Ishikawa (cell line): ENCODE measurements around the gene DYNLT2.

Experiments used
- CEBPB ChIP-seq: IDR thresholded peaks from 2 replicates; pipeline ENCODE4 v1.6.1; 2012
- CREB1 ChIP-seq: IDR thresholded peaks from 2 replicates; pipeline ENCODE4 v1.6.1; 2012; ENCODE audit warnings: low read depth
- EGR1 ChIP-seq: IDR thresholded peaks from 2 replicates; pipeline ENCODE4 v1.6.1; 2012
- EP300 ChIP-seq: IDR thresholded peaks from 2 replicates; pipeline ENCODE4 v1.6.1; 2012; ENCODE audit warnings: borderline replicate concordance
- FOXM1 ChIP-seq: IDR thresholded peaks from 2 replicates; pipeline ENCODE4 v1.6.1; 2012; ENCODE audit warnings: low read depth, borderline replicate concordance
- MAX ChIP-seq: IDR thresholded peaks from 2 replicates; pipeline ENCODE4 v1.6.1; 2012
- NFIC ChIP-seq: IDR thresholded peaks from 2 replicates; pipeline ENCODE4 v1.6.1; 2012
- RAD21 ChIP-seq: IDR thresholded peaks from 2 replicates; pipeline ENCODE4 v1.6.1; 2012; ENCODE audit warnings: low read depth
- REST ChIP-seq: IDR thresholded peaks from 2 replicates; pipeline ENCODE4 v1.6.1; 2012; ENCODE audit warnings: low read depth, mild to moderate bottlenecking
- TAF1 ChIP-seq: IDR thresholded peaks from 2 replicates; pipeline ENCODE4 v1.6.1; 2012; ENCODE audit warnings: low read depth, mild to moderate bottlenecking
- TCF12 ChIP-seq: IDR thresholded peaks from 2 replicates; pipeline ENCODE4 v1.6.1; 2012; ENCODE audit warnings: low read depth
- TEAD4 ChIP-seq: IDR thresholded peaks from 2 replicates; pipeline ENCODE4 v1.6.1; 2012
- USF1 ChIP-seq: IDR thresholded peaks from 2 replicates; pipeline ENCODE4 v1.6.1; 2012
- YY1 ChIP-seq: IDR thresholded peaks from 2 replicates; pipeline ENCODE4 v1.6.1; 2012; ENCODE audit warnings: low read depth
- ZBTB7A ChIP-seq: IDR thresholded peaks from 2 replicates; pipeline ENCODE4 v1.6.1; 2012; ENCODE audit warnings: low read depth

DYNLT2 gene

GRCh38 chr6:169701311-169701953, 49.9 kb downstream of the DYNLT2 start:
- TF ChIP-seq TEAD4 (no peak), YY1 (no peak), FOXM1 (no peak), USF1 (no peak), TCF12 (no peak), CREB1 (no peak), REST (no peak), NFIC (no peak), EGR1 (no peak), CEBPB (no peak), MAX (no peak), EP300 (no peak), ZBTB7A (no peak), TAF1 (no peak)

- TF ChIP-seq REST (no peak), ZBTB7A (no peak), EGR1 (no peak), TCF12 (no peak), MAX (no peak), YY1 (no peak), TEAD4 (no peak), RAD21 (no peak), CREB1 (no peak), USF1 (no peak), EP300 (no peak), FOXM1 (no peak)
Observed at GRCh38 chr6:169700296-169700695, 51.1 kb downstream of the DYNLT2 start.

DNA sequence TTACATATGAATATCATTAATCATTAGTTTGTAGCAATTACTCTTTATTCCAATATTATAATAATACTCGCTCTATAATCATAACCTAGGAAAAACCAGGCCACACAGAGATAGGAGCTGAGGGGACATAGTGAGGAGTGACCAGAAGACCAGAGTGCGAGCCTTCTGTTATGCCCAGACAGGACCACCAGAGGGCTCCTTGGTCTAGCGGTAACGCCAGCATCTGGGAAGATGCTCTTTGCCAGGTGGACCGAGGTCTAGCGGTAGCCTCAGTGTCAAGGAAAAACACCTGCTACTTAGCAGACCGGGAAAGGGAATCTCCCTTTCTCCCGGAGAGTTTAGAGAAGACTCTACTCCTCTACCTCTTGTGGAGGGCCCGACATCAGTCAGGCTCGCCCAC, 54.3 kb downstream of the DYNLT2 start:
- TF ChIP-seq RAD21, result peak; percentile 28; the same call in 1 of the 2 replicates

- no peak for TF ChIP-seq NFIC
- TF ChIP-seq TEAD4, result no peak
- TF ChIP-seq TAF1, result no peak
- TF ChIP-seq RAD21, result no peak
- TF ChIP-seq FOXM1, result no peak
- no peak for TF ChIP-seq EP300
- no peak for TF ChIP-seq ZBTB7A
- no peak for TF ChIP-seq EGR1
- no peak for TF ChIP-seq REST
- TF ChIP-seq USF1, result no peak
- no peak for TF ChIP-seq YY1
- no peak for TF ChIP-seq CREB1
- TF ChIP-seq MAX, result no peak
- TF ChIP-seq CEBPB, result no peak
- TF ChIP-seq TCF12, result no peak
Observed at GRCh38 chr6:169695131-169695530, 56.2 kb downstream of the DYNLT2 start.
